ENCODE measurements around the gene HOXC10. TPM values are rescaled to one million over a fixed set of nuclear protein-coding genes. Genes with fewer than 3 reads are reported as not detected.
A peak's percentile ranks its signal among the peaks of the same experiment; 100 is the strongest.

HOXC10 gene
- total RNA-seq, 1 donor from 2014 or later = 0.96 TPM

- peak; percentile 37 for TF ChIP-seq CTCF (IDR thresholded peaks at IDR 0.05; ENCODE audit: unreplicated experiment)
- peaks cover 26% of the 10 kb centered on the region for H3K4me1 Mint-ChIP-seq
- H3K4me3 Mint-ChIP-seq = no peak overlapping the region
- no peaks in the 10 kb centered on the region for H3K9me3 Mint-ChIP-seq
- no peak overlapping the region for H3K27ac Mint-ChIP-seq
- no peak for DNase-seq (ENCODE audit: low spot score in 2 of 2, unreplicated experiment in 2 of 2)
- H3K27me3 Mint-ChIP-seq (ENCODE audit: low read depth) = peaks cover 100% of the 10 kb centered on the region
- no peaks in the 10 kb centered on the region for H3K36me3 Mint-ChIP-seq
Measured at GRCh38 chr12:53989227-53990113, 4.5 kb downstream of the HOXC10 start.

- DNase-seq (ENCODE audit: low spot score in 2 of 2, unreplicated experiment in 2 of 2) = no peak
- no peak overlapping the region for H3K4me3 Mint-ChIP-seq
- no peak for TF ChIP-seq CTCF (IDR thresholded peaks at IDR 0.05; ENCODE audit: unreplicated experiment)
- H3K4me1 Mint-ChIP-seq = peaks cover 27% of the 10 kb centered on the region
- no peak overlapping the region for H3K27ac Mint-ChIP-seq
- no peaks in the 10 kb centered on the region for H3K36me3 Mint-ChIP-seq
- H3K27me3 Mint-ChIP-seq (ENCODE audit: low read depth) = peaks cover 100% of the 10 kb centered on the region
- H3K9me3 Mint-ChIP-seq = no peaks in the 10 kb centered on the region
Measured at GRCh38 chr12:53990311-53991076, 5.5 kb downstream of the HOXC10 start.

GRCh38 chr12:53991077-53991460, 6.1 kb downstream of the HOXC10 start:
- DNase-seq (ENCODE audit: low spot score in 2 of 2, unreplicated experiment in 2 of 2) = no peak
- no peak for TF ChIP-seq CTCF (IDR thresholded peaks at IDR 0.05; ENCODE audit: unreplicated experiment)
- Mint-ChIP-seq H3K4me1 (peaks cover 29% of the 10 kb centered on the region), H3K27me3 (ENCODE audit: low read depth) (peaks cover 100% of the 10 kb centered on the region), H3K4me3 (no peak overlapping the region), H3K9me3 (no peaks in the 10 kb centered on the region), H3K36me3 (no peaks in the 10 kb centered on the region), H3K27ac (no peak overlapping the region)

- Mint-ChIP-seq H3K27ac (no peak overlapping the region), H3K4me3 (no peak overlapping the region), H3K4me1 (peaks cover 27% of the 10 kb centered on the region), H3K27me3 (ENCODE audit: low read depth) (peaks cover 100% of the 10 kb centered on the region), H3K9me3 (no peaks in the 10 kb centered on the region), H3K36me3 (no peaks in the 10 kb centered on the region)
- no peak for TF ChIP-seq CTCF (IDR thresholded peaks at IDR 0.05; ENCODE audit: unreplicated experiment)
- DNase-seq (ENCODE audit: low spot score in 2 of 2, unreplicated experiment in 2 of 2) = no peak
Measured at GRCh38 chr12:53992377-53992889, 7.5 kb downstream of the HOXC10 start.

- Mint-ChIP-seq H3K4me1 (peaks cover 27% of the 10 kb centered on the region), H3K9me3 (no peaks in the 10 kb centered on the region), H3K27me3 (ENCODE audit: low read depth) (peaks cover 100% of the 10 kb centered on the region), H3K36me3 (no peaks in the 10 kb centered on the region), H3K27ac (no peak overlapping the region), H3K4me3 (peak overlapping the region; percentile 57)
- TF ChIP-seq CTCF (IDR thresholded peaks at IDR 0.05; ENCODE audit: unreplicated experiment) = no peak
- DNase-seq (ENCODE audit: low spot score in 2 of 2, unreplicated experiment in 2 of 2) = no peak
Measured at GRCh38 chr12:53993162-53994008, 8.4 kb downstream of the HOXC10 start.

Data from mesothelial cell of epicardium (in vitro differentiated cells).